ENCODE data around the gene TRAPPC1.

- TF ChIP-seq CTCF (IDR thresholded peaks at IDR 0.05) (no peak), ZBTB33 (IDR thresholded peaks at IDR 0.05; ENCODE audit: borderline replicate concordance, low read depth) (no peak), EP300 (IDR thresholded peaks at IDR 0.05; ENCODE audit: borderline replicate concordance in 1 of 2, low read depth in 1 of 2, low read length in 1 of 2) (no peak)
Measured at GRCh38 chr17:7945651-7946050, 13.9 kb upstream of the TRAPPC1 start.
